HEK293 (cell line): ENCODE measurements around the gene RPL13A.

ENCODE experiments used
- CTCF ChIA-PET: fragments of 350-600 bp; formaldehyde crosslinking; extraction: SDS; loops from one replicate; lab custom pipeline; 2021; ENCODE audit warnings: antibody characterized with exemption; lab: Yijun Ruan, JAX
- POLR2A ChIA-PET: fragments of 300-600 bp; formaldehyde crosslinking; extraction: SDS; loops from one replicate; lab custom pipeline; 2020; ENCODE audit warnings: antibody characterized with exemption, inconsistent platforms; lab: Yijun Ruan, JAX
- H3K27ac ChIP-seq: fragments of 200-500 bp; sonication (Bioruptor generic); 2 replicates; pipeline ENCODE4 v1.5.1; 2014; ENCODE audit warnings: low read depth, low read length, control low read depth, inconsistent platforms; ENCODE audit errors: extremely low read depth
- H3K36me3 ChIP-seq, 2 experiments: fragments of 200-500 bp in 1 of 2; sonication (Bioruptor generic) in 1 of 2; 1 replicate in 1 of 2; 2 replicates in 1 of 2; pipeline ENCODE4 v1.5.1; 2014 to 2017; ENCODE audit warnings: inconsistent platforms in 2 of 2, low read length in 2 of 2; ENCODE audit not compliant: control insufficient read depth in 2 of 2, insufficient read depth in 1 of 2
- H3K4me1 ChIP-seq: fragments of 200-500 bp; sonication (Bioruptor generic); 2 replicates; pipeline ENCODE4 v1.5.1; 2014; ENCODE audit warnings: mild to moderate bottlenecking, low read length, inconsistent platforms; ENCODE audit not compliant: control insufficient read depth, insufficient read depth
- H3K4me3 ChIP-seq: 2 replicates; pipeline ENCODE4 v1.5.1; 2011; ENCODE audit warnings: low read depth, mild to moderate bottlenecking, control low read depth, low read length, moderate library complexity
- H3K9me3 ChIP-seq: fragments of 200-500 bp; sonication (Bioruptor generic); 2 replicates; pipeline ENCODE4 v1.5.1; 2014; ENCODE audit warnings: low read depth, low read length, inconsistent platforms; ENCODE audit not compliant: control insufficient read depth, insufficient read depth
- GLIS2 ChIP-seq: fragments of 450-650 bp; formaldehyde crosslinking; IDR thresholded peaks from 2 replicates; pipeline ENCODE4 v1.5.1; 2016; ENCODE audit warnings: missing biosample characterization, missing genetic modification characterization
- KLF16 ChIP-seq: fragments of 450-650 bp; formaldehyde crosslinking; IDR thresholded peaks from 2 replicates; pipeline ENCODE4 v1.5.1; 2017; ENCODE audit warnings: missing biosample characterization, missing genetic modification characterization
- SP7 ChIP-seq: fragments of 450-650 bp; formaldehyde crosslinking; IDR thresholded peaks from 2 replicates; pipeline ENCODE4 v1.5.1; 2016; ENCODE audit warnings: missing biosample characterization, missing genetic modification characterization
- ZBTB20 ChIP-seq: fragments of 450-650 bp; formaldehyde crosslinking; IDR thresholded peaks from 2 replicates; pipeline ENCODE4 v1.5.1; 2016; ENCODE audit warnings: missing biosample characterization, missing genetic modification characterization
- ZFHX2 ChIP-seq: fragments of 450-650 bp; formaldehyde crosslinking; conservative IDR thresholded peaks from 2 replicates; pipeline ENCODE4 v1.5.1; 2016; ENCODE audit warnings: missing biosample characterization, missing genetic modification characterization
- ZFP37 ChIP-seq: fragments of 450-650 bp; formaldehyde crosslinking; IDR thresholded peaks from 2 replicates; pipeline ENCODE4 v1.5.1; 2016; ENCODE audit warnings: missing biosample characterization, missing genetic modification characterization
- ZNF2 ChIP-seq: fragments of 450-650 bp; formaldehyde crosslinking; IDR thresholded peaks from 2 replicates; pipeline ENCODE4 v1.5.1; 2016; ENCODE audit warnings: missing biosample characterization, missing genetic modification characterization
- ZNF48 ChIP-seq: fragments of 450-650 bp; formaldehyde crosslinking; IDR thresholded peaks from 2 replicates; pipeline ENCODE4 v1.5.1; 2016; ENCODE audit warnings: missing biosample characterization, missing genetic modification characterization
- ZNF530 ChIP-seq: fragments of 450-650 bp; formaldehyde crosslinking; IDR thresholded peaks from 2 replicates; pipeline ENCODE4 v1.5.1; 2016; ENCODE audit warnings: low read depth, missing biosample characterization, missing genetic modification characterization
- ZNF571 ChIP-seq: fragments of 450-650 bp; formaldehyde crosslinking; IDR thresholded peaks from 2 replicates; pipeline ENCODE4 v1.5.0; 2017; ENCODE audit warnings: missing biosample characterization, missing genetic modification characterization
- ZNF623 ChIP-seq: fragments of 450-650 bp; formaldehyde crosslinking; IDR thresholded peaks from 2 replicates; pipeline ENCODE4 v1.5.1; 2016; ENCODE audit warnings: missing biosample characterization, missing genetic modification characterization
- ZNF654 ChIP-seq: fragments of 450-650 bp; formaldehyde crosslinking; IDR thresholded peaks from 2 replicates; pipeline ENCODE4 v1.5.1; 2016; ENCODE audit warnings: low read depth, missing biosample characterization, missing genetic modification characterization
- ZNF664 ChIP-seq: fragments of 450-650 bp; formaldehyde crosslinking; IDR thresholded peaks from 2 replicates; pipeline ENCODE4 v1.5.1; 2016; ENCODE audit warnings: missing biosample characterization, missing genetic modification characterization
- ZNF792 ChIP-seq: fragments of 450-650 bp; formaldehyde crosslinking; IDR thresholded peaks from 2 replicates; pipeline ENCODE4 v1.5.1; 2016; ENCODE audit warnings: missing biosample characterization, missing genetic modification characterization
- TF ChIP-seq, protein P1 (sequence below): fragments of 450-650 bp; formaldehyde crosslinking; IDR thresholded peaks from 2 replicates; pipeline ENCODE4 v1.5.1; 2016; ENCODE audit warnings: missing biosample characterization, missing genetic modification characterization
- TF ChIP-seq, protein P2 (sequence below): fragments of 450-650 bp; formaldehyde crosslinking; IDR thresholded peaks from 2 replicates; pipeline ENCODE4 v1.5.1; 2016; ENCODE audit warnings: missing biosample characterization, missing genetic modification characterization
- TF ChIP-seq, protein P3 (sequence below): fragments of 450-650 bp; formaldehyde crosslinking; IDR thresholded peaks from 2 replicates; pipeline ENCODE4 v1.5.1; 2016; ENCODE audit warnings: missing biosample characterization, missing genetic modification characterization, borderline replicate concordance

Gene RPL13A

GRCh38 chr19:49468746-49469447 lies 18.5 kb upstream of the RPL13A start (continued):
- TF ChIP-seq, protein P1, sequence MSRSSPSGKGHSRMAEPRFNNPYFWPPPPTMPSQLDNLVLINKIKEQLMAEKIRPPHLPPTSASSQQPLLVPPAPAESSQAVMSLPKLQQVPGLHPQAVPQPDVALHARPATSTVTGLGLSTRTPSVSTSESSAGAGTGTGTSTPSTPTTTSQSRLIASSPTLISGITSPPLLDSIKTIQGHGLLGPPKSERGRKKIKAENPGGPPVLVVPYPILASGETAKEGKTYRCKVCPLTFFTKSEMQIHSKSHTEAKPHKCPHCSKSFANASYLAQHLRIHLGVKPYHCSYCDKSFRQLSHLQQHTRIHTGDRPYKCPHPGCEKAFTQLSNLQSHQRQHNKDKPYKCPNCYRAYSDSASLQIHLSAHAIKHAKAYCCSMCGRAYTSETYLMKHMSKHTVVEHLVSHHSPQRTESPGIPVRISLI, result 0 out of 2 replicates have a peak, but pooled peaks have one; percentile 46
- TF ChIP-seq, all 188 proteins: peak for 15

DNA sequence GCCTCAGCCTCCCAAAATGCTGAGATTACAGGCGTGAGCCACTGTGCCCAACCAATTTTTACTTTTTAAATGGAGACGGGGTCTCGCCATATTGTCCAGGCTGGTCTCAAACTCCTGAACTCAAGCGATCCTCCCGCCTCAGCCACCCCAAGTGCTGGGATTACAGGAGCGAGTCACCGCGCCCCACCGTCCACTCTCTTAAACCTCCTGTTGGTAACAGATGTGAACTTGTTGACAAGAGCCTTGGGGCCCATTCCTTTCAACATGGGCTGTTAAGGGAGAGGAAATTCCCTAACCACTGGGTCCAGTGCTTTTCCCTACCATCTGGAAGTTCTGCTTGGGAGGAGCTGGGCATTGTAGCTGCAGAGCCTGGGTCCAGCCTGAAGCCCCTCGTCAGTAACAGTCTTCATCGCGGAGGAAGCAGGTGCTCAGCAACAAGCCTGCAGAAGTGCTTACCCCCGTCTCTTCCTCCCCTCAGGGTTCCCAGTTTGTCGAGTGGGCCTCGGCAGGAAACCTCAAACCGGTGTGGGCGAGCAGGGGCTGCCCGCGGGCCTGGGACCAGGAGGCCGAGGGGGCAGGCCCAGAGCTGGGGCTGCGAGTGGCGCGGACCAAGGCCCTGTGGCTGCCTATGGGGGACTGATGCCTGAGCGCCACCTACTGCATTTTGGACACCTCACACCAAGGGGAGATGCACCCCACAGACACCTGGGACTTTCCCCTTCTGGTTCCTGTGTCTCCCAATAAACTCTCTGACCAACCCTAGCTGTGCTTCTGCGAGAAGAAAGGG lies 17.4 kb upstream of the RPL13A start:
- peaks cover 6 to 9% of the 10 kb centered on the region in 2 experiments; a peak in 2 of 3 replicates for H3K36me3 ChIP-seq
- TF ChIP-seq ZNF654 (tag by site-specific recombination) (0 out of 2 replicates have a peak, but pooled peaks have one; percentile 6), ZNF48 (no peak), ZNF623 (tag by site-specific recombination) (peak; percentile 86)
- ChIA-PET POLR2A (interaction anchor here (1.2 to 1.3 kb wide), 3 partner anchors 17 to 26 kb away, joined by 3 to 11 read pairs (median 4); partner anchors contain the start of genes ALDH16A1 and RPS11), CTCF (interaction anchor here (0.6 to 1.5 kb wide), 7 partner anchors 10 to 94 kb away, joined by 3 to 6 read pairs (median 4); partner anchors contain the start of gene ALDH16A1)
- H3K27ac ChIP-seq, result 0 out of 2 replicates have a peak overlapping the region, but pooled peaks have one; percentile 1
- H3K4me3 ChIP-seq, result no peak overlapping the region
- no peaks in the 10 kb centered on the region for H3K9me3 ChIP-seq
- H3K4me1 ChIP-seq, result 0 out of 2 replicates have a peak, but pooled peaks cover 5% of the 10 kb centered on the region

- POLR2A ChIA-PET, result interaction anchor here (1.3 kb wide), 1 partner anchor 17 kb away, joined by 4 read pairs; the partner anchor contains the start of gene ALDH16A1
- CTCF ChIA-PET, result interaction anchor here (0.6 to 1.5 kb wide), 8 partner anchors 11 to 152 kb away, joined by 3 to 6 read pairs (median 4); partner anchors contain the start of gene ALDH16A1
- Histone ChIP-seq H3K4me1 (0 out of 2 replicates have a peak, but pooled peaks cover 5% of the 10 kb centered on the region), H3K27ac (no peak overlapping the region)
- TF ChIP-seq ZNF571 (tag by site-specific recombination) (no peak), ZNF2 (tag by site-specific recombination) (no peak), ZFHX2 (tag by site-specific recombination) (no peak), ZNF530 (tag by site-specific recombination) (no peak), SP7 (tag by site-specific recombination) (no peak), ZNF664 (tag by site-specific recombination) (no peak)
- TF ChIP-seq, all 188 proteins: peak for 0
- H3K9me3 ChIP-seq, result no peaks in the 10 kb centered on the region
- peaks cover 6 to 9% of the 10 kb centered on the region in 2 experiments; a peak in 2 of 3 replicates for H3K36me3 ChIP-seq
- H3K4me3 ChIP-seq, result no peak overlapping the region
These were observed 16.8 kb upstream of the RPL13A start for GRCh38 chr19:49470615-49470978.

DNA sequence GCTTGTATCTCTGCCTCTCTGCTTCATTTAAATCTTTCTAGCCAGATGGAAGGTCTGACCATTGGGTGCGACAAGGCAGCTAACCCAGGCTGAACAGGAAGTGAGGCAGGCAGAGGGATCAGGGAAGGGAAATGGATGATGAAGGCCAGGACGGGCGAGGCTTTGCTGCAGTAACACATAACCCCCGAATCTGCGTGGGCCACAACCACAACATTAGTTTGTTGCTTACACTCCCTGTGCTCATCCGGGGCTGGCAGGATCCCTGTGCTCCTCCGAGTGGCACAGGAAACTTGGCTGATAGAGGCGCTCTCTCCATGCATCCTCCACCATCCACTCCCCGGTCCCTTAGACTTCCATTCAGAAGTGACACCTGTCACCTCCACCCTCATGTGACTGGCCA lies 14.5 kb upstream of the RPL13A start:
- Histone ChIP-seq H3K9me3 (no peaks in the 10 kb centered on the region), H3K4me1 (0 out of 2 replicates have a peak, but pooled peaks cover 5% of the 10 kb centered on the region)
- TF ChIP-seq, protein P2, sequence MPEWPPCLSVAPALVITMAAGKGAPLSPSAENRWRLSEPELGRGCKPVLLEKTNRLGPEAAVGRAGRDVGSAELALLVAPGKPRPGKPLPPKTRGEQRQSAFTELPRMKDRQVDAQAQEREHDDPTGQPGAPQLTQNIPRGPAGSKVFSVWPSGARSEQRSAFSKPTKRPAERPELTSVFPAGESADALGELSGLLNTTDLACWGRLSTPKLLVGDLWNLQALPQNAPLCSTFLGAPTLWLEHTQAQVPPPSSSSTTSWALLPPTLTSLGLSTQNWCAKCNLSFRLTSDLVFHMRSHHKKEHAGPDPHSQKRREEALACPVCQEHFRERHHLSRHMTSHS, result no peak
- TF ChIP-seq KLF16 (tag by site-specific recombination) (no peak), ZBTB20 (tag by site-specific recombination) (peak; percentile 41; the same call in 1 of the 2 replicates), ZFP37 (no peak), ZNF792 (tag by site-specific recombination) (no peak), GLIS2 (tag by site-specific recombination) (no peak)
- TF ChIP-seq, protein P3, sequence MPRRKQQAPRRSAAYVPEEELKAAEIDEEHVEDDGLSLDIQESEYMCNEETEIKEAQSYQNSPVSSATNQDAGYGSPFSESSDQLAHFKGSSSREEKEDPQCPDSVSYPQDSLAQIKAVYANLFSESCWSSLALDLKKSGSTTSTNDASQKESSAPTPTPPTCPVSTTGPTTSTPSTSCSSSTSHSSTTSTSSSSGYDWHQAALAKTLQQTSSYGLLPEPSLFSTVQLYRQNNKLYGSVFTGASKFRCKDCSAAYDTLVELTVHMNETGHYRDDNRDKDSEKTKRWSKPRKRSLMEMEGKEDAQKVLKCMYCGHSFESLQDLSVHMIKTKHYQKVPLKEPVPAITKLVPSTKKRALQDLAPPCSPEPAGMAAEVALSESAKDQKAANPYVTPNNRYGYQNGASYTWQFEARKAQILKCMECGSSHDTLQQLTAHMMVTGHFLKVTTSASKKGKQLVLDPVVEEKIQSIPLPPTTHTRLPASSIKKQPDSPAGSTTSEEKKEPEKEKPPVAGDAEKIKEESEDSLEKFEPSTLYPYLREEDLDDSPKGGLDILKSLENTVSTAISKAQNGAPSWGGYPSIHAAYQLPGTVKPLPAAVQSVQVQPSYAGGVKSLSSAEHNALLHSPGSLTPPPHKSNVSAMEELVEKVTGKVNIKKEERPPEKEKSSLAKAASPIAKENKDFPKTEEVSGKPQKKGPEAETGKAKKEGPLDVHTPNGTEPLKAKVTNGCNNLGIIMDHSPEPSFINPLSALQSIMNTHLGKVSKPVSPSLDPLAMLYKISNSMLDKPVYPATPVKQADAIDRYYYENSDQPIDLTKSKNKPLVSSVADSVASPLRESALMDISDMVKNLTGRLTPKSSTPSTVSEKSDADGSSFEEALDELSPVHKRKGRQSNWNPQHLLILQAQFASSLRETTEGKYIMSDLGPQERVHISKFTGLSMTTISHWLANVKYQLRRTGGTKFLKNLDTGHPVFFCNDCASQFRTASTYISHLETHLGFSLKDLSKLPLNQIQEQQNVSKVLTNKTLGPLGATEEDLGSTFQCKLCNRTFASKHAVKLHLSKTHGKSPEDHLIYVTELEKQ (tag by site-specific recombination), result no peak
- TF ChIP-seq, all 188 proteins: peak for 1
- ChIA-PET POLR2A (interaction anchor here (0.6 to 2.6 kb wide), 5 partner anchors 16 to 158 kb away, joined by 3 to 17 read pairs (median 3); partner anchors contain the start of genes ALDH16A1 and PIH1D1), CTCF (interaction anchor here (0.8 to 2.4 kb wide), 21 partner anchors 8 to 216 kb away, joined by 3 to 17 read pairs (median 3); partner anchors contain the start of gene PIH1D1)
- peaks cover 5 to 6% of the 10 kb centered on the region in 2 experiments; a peak in 2 of 3 replicates for H3K36me3 ChIP-seq
- no peak overlapping the region for H3K4me3 ChIP-seq
- H3K27ac ChIP-seq, result 0 out of 2 replicates have a peak overlapping the region, but pooled peaks have one; percentile 5
